Coronary artery (tissue), 2 donors: ENCODE results near the gene PRKCI.

Experiments used
- DNase-seq: peaks from one replicate; pipeline ENCODE4 v3.0.0-alpha.2; 2017; ENCODE audit warnings: low spot score
- H3K27ac ChIP-seq, 2 donors: fragments of 200-600 bp; sonication (generic); one replicate each; pipeline ENCODE4 v1.5.1; 2016 to 2019
- H3K4me3 ChIP-seq: fragments of 200-600 bp; sonication (generic); 2 replicates; pipeline ENCODE4 v1.5.1; 2016; ENCODE audit warnings: mild to moderate bottlenecking, moderate library complexity
- TF ChIP-seq, protein P1 (sequence below): fragments of 200-600 bp; sonication (generic); IDR thresholded peaks from one replicate; pipeline ENCODE4 v1.5.1; 2019; ENCODE audit warnings: antibody characterized with exemption

The PRKCI gene

DNA sequence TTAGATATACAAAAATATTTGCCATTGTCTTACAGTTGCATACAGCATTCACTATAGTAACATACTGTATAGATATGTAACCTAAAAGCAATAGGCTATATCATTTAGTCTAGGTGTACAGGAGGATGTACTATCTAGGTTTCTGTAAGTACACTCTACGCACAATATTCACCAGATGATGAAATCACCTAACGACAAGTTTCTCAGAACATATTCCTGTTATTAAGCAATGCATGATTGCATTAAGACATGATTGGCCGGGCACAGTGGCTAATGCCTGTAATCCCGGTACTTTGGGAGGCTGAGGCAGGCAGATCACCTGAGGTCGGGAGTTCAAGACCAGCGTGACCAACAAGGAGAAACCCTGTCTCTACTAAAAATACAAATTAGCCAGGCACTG lies 14.5 kb upstream of the PRKCI start:
- Histone ChIP-seq H3K4me3 (no peak overlapping the region), H3K27ac (no peak overlapping the region)
- no peak for DNase-seq
- TF ChIP-seq, protein P1, sequence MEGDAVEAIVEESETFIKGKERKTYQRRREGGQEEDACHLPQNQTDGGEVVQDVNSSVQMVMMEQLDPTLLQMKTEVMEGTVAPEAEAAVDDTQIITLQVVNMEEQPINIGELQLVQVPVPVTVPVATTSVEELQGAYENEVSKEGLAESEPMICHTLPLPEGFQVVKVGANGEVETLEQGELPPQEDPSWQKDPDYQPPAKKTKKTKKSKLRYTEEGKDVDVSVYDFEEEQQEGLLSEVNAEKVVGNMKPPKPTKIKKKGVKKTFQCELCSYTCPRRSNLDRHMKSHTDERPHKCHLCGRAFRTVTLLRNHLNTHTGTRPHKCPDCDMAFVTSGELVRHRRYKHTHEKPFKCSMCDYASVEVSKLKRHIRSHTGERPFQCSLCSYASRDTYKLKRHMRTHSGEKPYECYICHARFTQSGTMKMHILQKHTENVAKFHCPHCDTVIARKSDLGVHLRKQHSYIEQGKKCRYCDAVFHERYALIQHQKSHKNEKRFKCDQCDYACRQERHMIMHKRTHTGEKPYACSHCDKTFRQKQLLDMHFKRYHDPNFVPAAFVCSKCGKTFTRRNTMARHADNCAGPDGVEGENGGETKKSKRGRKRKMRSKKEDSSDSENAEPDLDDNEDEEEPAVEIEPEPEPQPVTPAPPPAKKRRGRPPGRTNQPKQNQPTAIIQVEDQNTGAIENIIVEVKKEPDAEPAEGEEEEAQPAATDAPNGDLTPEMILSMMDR: no peak

DNA sequence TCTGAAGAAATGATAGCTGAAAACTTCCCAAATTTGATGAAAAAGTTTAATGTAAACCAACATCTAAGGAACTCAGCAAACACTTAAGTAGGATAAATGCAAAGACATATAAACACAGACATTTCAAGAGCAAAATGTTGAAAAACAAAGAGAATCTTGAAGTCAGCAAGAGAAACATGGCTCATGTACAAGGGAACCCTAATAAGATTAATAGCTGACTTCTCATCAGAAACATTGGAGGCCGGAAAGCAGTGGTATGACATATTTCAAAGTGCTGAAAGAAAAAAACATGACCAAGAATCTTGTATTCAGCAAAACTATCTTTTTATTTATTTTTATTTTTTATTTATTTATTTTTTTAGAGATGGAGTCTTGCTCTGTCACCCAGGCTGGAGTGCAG lies 10.6 kb upstream of the PRKCI start:
- H3K4me3 ChIP-seq: no peak overlapping the region
- DNase-seq: no peak
- TF ChIP-seq, protein P1: no peak
- H3K27ac ChIP-seq: no peak overlapping the region

GRCh38 chr3:170219850-170220249 lies 2.4 kb upstream of the PRKCI start:
- Histone ChIP-seq H3K27ac (no peak overlapping the region), H3K4me3 (no peak overlapping the region)
- TF ChIP-seq, protein P1: no peak
- DNase-seq: no peak

DNA sequence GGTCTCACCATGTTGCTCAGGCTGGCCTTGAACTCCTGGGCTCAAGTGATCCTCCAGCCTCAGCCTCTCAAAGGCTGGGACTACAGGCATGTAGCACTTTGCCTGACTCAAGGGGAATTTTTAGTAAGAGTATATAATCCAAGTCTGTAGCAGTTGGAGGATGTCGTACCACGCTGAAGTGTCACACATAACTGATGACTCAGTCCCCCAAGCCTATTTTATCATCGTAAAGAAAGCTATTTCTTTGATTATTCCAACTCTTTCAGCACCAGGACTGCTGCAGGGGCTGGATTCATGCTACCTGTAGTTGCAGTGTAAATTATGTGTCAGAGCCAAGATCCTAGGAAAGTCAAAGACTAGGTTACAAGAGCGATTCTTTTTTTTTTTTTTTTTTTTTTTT lies 1.4 kb upstream of the PRKCI start:
- no peak for DNase-seq
- no peak overlapping the region for H3K27ac ChIP-seq

GRCh38 chr3:170222647-170223541 lies 670 bp downstream of the PRKCI start:
- Histone ChIP-seq H3K4me3 (peak overlapping the region; percentile 93), H3K27ac (peak overlapping the region; percentile 83 to 95)
- peak; percentile 81 for DNase-seq
- TF ChIP-seq, protein P1: no peak

More for the DNA sequence above, 1.4 kb upstream of the PRKCI start:
- H3K4me3 ChIP-seq: no peak overlapping the region
- TF ChIP-seq, protein P1: no peak

DNA sequence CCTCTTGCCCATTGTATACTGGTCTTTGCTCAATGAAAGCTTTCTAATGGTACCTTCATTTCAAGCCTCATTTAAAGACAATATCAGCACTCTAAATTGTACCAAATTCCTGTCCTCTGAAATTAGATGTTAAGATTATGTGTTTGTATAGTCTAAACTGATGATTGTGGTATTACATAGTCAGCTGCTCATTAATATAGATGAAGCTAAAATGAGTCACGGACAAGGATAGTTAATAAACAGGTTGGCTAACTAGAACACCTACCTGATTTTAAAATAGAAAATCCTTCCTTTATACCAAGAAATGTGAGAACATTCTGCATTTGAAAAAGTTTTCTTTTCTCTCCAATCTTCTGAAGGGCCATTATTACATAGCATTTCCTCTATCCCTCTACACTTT lies 2.9 kb downstream of the PRKCI start:
- DNase-seq: no peak
- H3K27ac ChIP-seq: no peak overlapping the region
- TF ChIP-seq, protein P1: no peak

DNA sequence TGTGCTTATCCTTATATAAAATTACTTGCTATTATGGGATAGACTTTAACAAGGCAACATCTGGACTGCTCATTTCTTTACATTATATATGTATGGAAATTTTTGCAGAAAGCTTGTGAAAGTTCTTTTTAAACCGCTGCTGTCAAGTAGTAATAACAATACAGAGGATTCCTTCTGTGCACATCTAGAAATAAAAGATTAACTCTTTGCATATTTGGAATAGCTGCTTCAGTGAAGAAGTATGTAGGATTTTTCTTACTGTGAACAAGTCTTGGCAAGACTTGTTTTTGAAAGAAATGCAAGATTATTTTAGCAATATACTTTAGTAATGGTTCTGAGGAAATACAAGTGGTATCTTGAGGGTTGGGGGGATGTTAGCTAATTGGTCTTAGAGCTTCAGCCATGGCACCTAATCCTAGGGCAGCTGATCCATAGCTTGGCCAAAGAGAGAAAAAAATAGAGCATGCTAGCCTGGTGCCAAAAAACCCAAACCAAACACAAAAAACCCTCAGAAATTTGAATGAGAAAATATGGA lies 4.3 kb downstream of the PRKCI start:
- Histone ChIP-seq H3K27ac (no peak overlapping the region), H3K4me3 (no peak overlapping the region)
- no peak for DNase-seq
- TF ChIP-seq, protein P1: no peak

More for the DNA sequence above, 2.9 kb downstream of the PRKCI start:
- no peak overlapping the region for H3K4me3 ChIP-seq
